Mammary epithelial cell (primary cell): Measurements from ENCODE around the gene CREB5.

Experiments used
- EZH2 ChIP-seq: IDR thresholded peaks from 2 replicates; pipeline ENCODE4 v1.6.1; 2012; ENCODE audit warnings: low read length, inconsistent platforms, borderline replicate concordance
- TF ChIP-seq, protein P1 (sequence below), 2 donors: IDR thresholded peaks in 1 of 2; conservative IDR thresholded peaks in 1 of 2; 2 replicates each; pipeline ENCODE4 v1.5.1; 2011 to 2012; ENCODE audit warnings: inconsistent platforms in 2 of 2, low read length in 2 of 2, mild to moderate bottlenecking in 2 of 2, control low read depth in 1 of 2, low read depth in 1 of 2; ENCODE audit not compliant: insufficient read depth in 1 of 2; ENCODE audit errors: extremely low read depth in 1 of 2

DNA sequence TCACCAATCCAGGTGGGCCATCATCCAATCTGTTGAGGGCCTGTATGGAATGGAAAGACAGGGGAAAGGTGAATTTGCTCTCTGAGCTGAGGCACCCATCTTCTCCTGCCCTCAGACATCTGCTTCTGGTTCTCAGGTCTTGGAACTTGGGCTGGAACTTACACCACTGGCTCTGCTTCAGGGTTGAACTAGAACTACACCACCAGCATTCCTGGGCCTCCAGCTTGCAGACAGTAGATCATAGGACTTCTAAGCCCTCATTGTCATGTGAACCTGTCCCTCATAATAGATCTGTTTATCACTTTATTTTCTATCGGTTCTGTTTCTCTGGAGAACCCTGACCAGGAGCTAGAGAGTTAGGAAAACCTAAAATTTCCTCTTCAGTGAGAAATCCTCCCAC, 233.5 kb downstream of the CREB5 start:
- TF ChIP-seq, protein P1, sequence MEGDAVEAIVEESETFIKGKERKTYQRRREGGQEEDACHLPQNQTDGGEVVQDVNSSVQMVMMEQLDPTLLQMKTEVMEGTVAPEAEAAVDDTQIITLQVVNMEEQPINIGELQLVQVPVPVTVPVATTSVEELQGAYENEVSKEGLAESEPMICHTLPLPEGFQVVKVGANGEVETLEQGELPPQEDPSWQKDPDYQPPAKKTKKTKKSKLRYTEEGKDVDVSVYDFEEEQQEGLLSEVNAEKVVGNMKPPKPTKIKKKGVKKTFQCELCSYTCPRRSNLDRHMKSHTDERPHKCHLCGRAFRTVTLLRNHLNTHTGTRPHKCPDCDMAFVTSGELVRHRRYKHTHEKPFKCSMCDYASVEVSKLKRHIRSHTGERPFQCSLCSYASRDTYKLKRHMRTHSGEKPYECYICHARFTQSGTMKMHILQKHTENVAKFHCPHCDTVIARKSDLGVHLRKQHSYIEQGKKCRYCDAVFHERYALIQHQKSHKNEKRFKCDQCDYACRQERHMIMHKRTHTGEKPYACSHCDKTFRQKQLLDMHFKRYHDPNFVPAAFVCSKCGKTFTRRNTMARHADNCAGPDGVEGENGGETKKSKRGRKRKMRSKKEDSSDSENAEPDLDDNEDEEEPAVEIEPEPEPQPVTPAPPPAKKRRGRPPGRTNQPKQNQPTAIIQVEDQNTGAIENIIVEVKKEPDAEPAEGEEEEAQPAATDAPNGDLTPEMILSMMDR (conservative IDR thresholded peaks at IDR 0.05 in 1 of 2, IDR thresholded peaks at IDR 0.05 in 1 of 2; ENCODE audit: extremely low read depth in 1 of 2, insufficient read depth in 1 of 2, low read depth in 1 of 2, low read length in 2 of 2), result no peak
- no peak for TF ChIP-seq EZH2
